DOHH2 (cell line): ENCODE results near the gene CREB1.

Experiments
- H3F3A ChIP-seq: fragments of 200-600 bp; sonication (generic), shearing (Covaris generic); 2 replicates; pipeline ENCODE4 v1.6.0; 2016; ENCODE audit warnings: antibody characterized with exemption, mild to moderate bottlenecking; ENCODE audit not compliant: control insufficient read depth, insufficient read depth
- H3K27ac ChIP-seq: fragments of 200-600 bp; sonication (generic); 2 replicates; pipeline ENCODE4 v1.5.1; 2014; ENCODE audit warnings: low read depth, mild to moderate bottlenecking, low read length, moderate library complexity
- H3K27me3 ChIP-seq: fragments of 200-600 bp; sonication (generic); 2 replicates; pipeline ENCODE4 v1.6.1; 2014; ENCODE audit warnings: mild to moderate bottlenecking, low read length, mixed read lengths; ENCODE audit not compliant: control insufficient read depth
- H3K36me3 ChIP-seq: fragments of 200-600 bp; sonication (generic); 2 replicates; pipeline ENCODE4 v1.6.1; 2014; ENCODE audit warnings: mild to moderate bottlenecking, low read length, moderate library complexity, mixed read lengths; ENCODE audit not compliant: control insufficient read depth
- H3K4me1 ChIP-seq: fragments of 200-600 bp; sonication (generic); 2 replicates; pipeline ENCODE4 v1.6.1; 2014; ENCODE audit warnings: mild to moderate bottlenecking, low read length, mixed read lengths; ENCODE audit not compliant: control insufficient read depth
- H3K4me2 ChIP-seq: fragments of 200-600 bp; sonication (generic); 2 replicates; pipeline ENCODE4 v1.6.0; 2014; ENCODE audit warnings: mild to moderate bottlenecking, low read length, moderate library complexity
- H3K4me3 ChIP-seq: fragments of 200-600 bp; sonication (generic); 2 replicates; pipeline ENCODE4 v1.5.1; 2014; ENCODE audit warnings: mild to moderate bottlenecking, low read length, mixed read lengths
- H3K79me2 ChIP-seq: fragments of 200-600 bp; sonication (generic); 2 replicates; pipeline ENCODE4 v1.6.1; 2014; ENCODE audit warnings: mild to moderate bottlenecking, low read length, mixed read lengths; ENCODE audit not compliant: control insufficient read depth
- H3K9me2 ChIP-seq: fragments of 200-600 bp; sonication (generic); replicated peaks from 2 replicates; pipeline ENCODE4 v1.6.1; 2014; ENCODE audit warnings: mild to moderate bottlenecking, low read length, mixed read lengths; ENCODE audit not compliant: control insufficient read depth
- H3K9me3 ChIP-seq: fragments of 200-600 bp; sonication (generic); 2 replicates; pipeline ENCODE4 v1.6.1; 2014; ENCODE audit warnings: antibody characterized with exemption, low read length, mixed read lengths; ENCODE audit not compliant: control insufficient read depth, insufficient read depth
- H4K20me1 ChIP-seq: fragments of 200-600 bp; sonication (generic); 2 replicates; pipeline ENCODE4 v1.6.0; 2014; ENCODE audit warnings: low read depth, mild to moderate bottlenecking, antibody characterized with exemption, low read length, moderate library complexity; ENCODE audit not compliant: control insufficient read depth, insufficient read depth
- EZH2phosphoT487 ChIP-seq: fragments of 200-600 bp; sonication (generic); IDR thresholded peaks from 2 replicates; pipeline ENCODE4 v1.6.1; 2017; ENCODE audit warnings: borderline replicate concordance, mild to moderate bottlenecking, antibody characterized with exemption, low read length, moderate library complexity, mixed read lengths
- TF ChIP-seq, protein P1 (sequence below): fragments of 200-600 bp; sonication (generic); IDR thresholded peaks from one replicate; pipeline ENCODE4 v1.5.1; 2014; ENCODE audit warnings: antibody characterized with exemption, mild to moderate bottlenecking, low read depth, low read length; ENCODE audit not compliant: poor library complexity, severe bottlenecking

The CREB1 gene

DNA sequence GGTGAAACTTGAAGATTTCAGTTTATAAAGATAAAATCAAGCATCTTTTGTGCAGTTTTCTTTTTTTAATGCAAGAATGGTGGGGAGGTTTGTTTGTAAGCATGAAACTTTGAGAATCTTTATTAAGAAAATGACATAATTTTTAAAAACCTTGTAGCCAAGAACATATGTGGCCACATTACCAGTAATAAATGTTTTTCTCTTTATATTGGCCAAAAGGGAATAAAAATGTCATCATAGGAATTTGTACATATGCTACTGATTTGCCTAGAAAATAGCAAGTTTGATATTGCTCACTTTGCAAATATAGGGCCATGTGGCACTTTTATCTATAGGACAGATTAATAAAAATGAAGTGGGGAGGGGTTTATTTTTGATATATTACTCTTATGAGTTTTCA, 69.9 kb downstream of the CREB1 start:
- no peaks in the 10 kb centered on the region for H3K9me3 ChIP-seq
- H3K9me2 ChIP-seq: no peaks in the 10 kb centered on the region
- H3F3A ChIP-seq: peaks cover 15% of the 10 kb centered on the region
- TF ChIP-seq, protein P1, sequence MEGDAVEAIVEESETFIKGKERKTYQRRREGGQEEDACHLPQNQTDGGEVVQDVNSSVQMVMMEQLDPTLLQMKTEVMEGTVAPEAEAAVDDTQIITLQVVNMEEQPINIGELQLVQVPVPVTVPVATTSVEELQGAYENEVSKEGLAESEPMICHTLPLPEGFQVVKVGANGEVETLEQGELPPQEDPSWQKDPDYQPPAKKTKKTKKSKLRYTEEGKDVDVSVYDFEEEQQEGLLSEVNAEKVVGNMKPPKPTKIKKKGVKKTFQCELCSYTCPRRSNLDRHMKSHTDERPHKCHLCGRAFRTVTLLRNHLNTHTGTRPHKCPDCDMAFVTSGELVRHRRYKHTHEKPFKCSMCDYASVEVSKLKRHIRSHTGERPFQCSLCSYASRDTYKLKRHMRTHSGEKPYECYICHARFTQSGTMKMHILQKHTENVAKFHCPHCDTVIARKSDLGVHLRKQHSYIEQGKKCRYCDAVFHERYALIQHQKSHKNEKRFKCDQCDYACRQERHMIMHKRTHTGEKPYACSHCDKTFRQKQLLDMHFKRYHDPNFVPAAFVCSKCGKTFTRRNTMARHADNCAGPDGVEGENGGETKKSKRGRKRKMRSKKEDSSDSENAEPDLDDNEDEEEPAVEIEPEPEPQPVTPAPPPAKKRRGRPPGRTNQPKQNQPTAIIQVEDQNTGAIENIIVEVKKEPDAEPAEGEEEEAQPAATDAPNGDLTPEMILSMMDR: no peak
- no peak for TF ChIP-seq EZH2phosphoT487
- H3K27me3 ChIP-seq: no peaks in the 10 kb centered on the region
- no peaks in the 10 kb centered on the region for H3K79me2 ChIP-seq
- H4K20me1 ChIP-seq: 0 out of 2 replicates have a peak, but pooled peaks cover 2% of the 10 kb centered on the region
- no peak overlapping the region for H3K4me3 ChIP-seq
- no peak overlapping the region for H3K27ac ChIP-seq
- H3K36me3 ChIP-seq: peaks cover 47% of the 10 kb centered on the region
- no peaks in the 10 kb centered on the region for H3K4me1 ChIP-seq
- no peak overlapping the region for H3K4me2 ChIP-seq

DNA sequence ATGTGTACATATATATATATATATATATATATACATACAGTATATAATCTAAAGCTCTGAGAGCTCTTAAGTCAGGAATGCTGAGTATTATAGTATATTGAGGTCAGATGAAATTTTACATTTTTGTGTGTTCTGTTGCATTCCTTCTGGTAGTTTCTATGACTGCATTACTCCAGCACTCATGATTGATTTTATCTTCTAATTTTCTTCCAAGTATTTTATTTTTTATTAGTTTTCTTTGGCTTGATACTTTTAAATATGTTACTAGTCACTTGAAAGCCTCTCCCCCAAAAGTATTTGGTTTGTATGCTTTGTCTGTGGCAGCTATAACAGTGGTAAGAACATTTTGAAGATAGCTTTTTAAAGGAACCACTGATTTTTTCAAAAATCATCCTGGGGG, 70.5 kb downstream of the CREB1 start:
- Histone ChIP-seq H3K9me3 (no peaks in the 10 kb centered on the region), H3K9me2 (no peaks in the 10 kb centered on the region), H3K36me3 (peaks cover 51% of the 10 kb centered on the region), H3K27ac (no peak overlapping the region), H3K4me2 (no peak overlapping the region), H4K20me1 (0 out of 2 replicates have a peak, but pooled peaks cover 2% of the 10 kb centered on the region), H3K27me3 (no peaks in the 10 kb centered on the region), H3F3A (peaks cover 19% of the 10 kb centered on the region), H3K79me2 (no peaks in the 10 kb centered on the region), H3K4me1 (peaks cover 3% of the 10 kb centered on the region), H3K4me3 (no peak overlapping the region)
- TF ChIP-seq, protein P1: no peak
- no peak for TF ChIP-seq EZH2phosphoT487

DNA sequence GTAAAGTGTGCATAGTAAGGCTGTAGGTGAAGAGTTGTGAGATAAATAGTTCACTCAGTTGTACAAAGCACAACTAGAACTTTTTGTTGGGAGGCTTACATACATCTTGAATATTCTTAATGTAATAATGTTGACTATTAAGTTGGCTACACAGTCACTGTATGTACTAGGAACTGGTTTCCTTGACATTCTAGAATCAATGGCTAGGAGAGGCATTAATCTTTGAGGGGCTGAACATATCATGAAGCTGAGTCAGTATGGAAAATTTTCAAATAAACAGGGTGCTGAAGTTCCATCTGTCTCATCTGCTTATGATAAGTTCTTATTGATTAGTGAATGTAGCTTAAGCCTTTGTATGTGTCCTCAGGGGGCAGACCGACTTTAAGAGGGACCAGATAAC, 72.0 kb downstream of the CREB1 start:
- Histone ChIP-seq H3K9me3 (no peaks in the 10 kb centered on the region), H3K27ac (no peak overlapping the region), H3K9me2 (no peaks in the 10 kb centered on the region), H3K79me2 (no peaks in the 10 kb centered on the region), H3K36me3 (peaks cover 42% of the 10 kb centered on the region), H3K27me3 (no peaks in the 10 kb centered on the region), H3K4me2 (no peak overlapping the region), H3K4me3 (no peak overlapping the region), H3K4me1 (peaks cover 7% of the 10 kb centered on the region), H4K20me1 (0 out of 2 replicates have a peak, but pooled peaks cover 2% of the 10 kb centered on the region), H3F3A (peaks cover 22% of the 10 kb centered on the region)
- no peak for TF ChIP-seq EZH2phosphoT487
- TF ChIP-seq, protein P1: no peak

DNA sequence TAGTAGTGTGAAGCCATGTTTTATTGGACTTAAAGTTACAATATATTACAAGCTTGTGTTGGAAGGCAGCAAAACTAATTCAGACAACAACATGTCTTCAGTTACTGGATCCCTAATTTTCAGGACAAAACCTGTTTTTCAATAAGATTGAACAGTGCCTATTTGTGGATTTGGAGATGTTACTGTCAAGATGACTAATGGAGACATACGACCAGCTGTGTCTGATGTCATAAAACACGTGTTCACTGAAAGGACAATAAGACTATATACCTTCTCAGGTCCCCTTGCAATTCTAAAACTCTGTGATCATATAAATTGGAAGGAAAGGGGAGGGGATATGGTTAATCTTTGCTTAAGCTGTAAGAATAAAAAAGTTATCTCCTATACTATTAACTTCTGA, 73.7 kb downstream of the CREB1 start:
- Histone ChIP-seq H3K4me3 (no peak overlapping the region), H3K4me2 (no peak overlapping the region)

More for the DNA sequence above, 73.7 kb downstream of the CREB1 start:
- Histone ChIP-seq H3K79me2 (no peaks in the 10 kb centered on the region), H3K27me3 (no peaks in the 10 kb centered on the region), H3K4me1 (peaks cover 7% of the 10 kb centered on the region), H3K27ac (no peak overlapping the region), H3K9me2 (no peaks in the 10 kb centered on the region), H3F3A (peaks cover 15% of the 10 kb centered on the region), H4K20me1 (no peaks in the 10 kb centered on the region), H3K9me3 (no peaks in the 10 kb centered on the region), H3K36me3 (peaks cover 31% of the 10 kb centered on the region)
- TF ChIP-seq, protein P1: no peak
- no peak for TF ChIP-seq EZH2phosphoT487
